Measurements from ENCODE around the gene PLN. TPM values are rescaled to one million over a fixed set of nuclear protein-coding genes. Genes with fewer than 3 reads are reported as not detected.
A peak's percentile ranks its signal among the peaks of the same experiment; 100 is the strongest.

The PLN gene
- total and polyA plus RNA-seq, 10 of the 15 experiments (the other 5 are each of a cell fraction or from before 2014, with no cell fraction given) = 0.16 to 0.44 TPM; not detected in 8

DNA sequence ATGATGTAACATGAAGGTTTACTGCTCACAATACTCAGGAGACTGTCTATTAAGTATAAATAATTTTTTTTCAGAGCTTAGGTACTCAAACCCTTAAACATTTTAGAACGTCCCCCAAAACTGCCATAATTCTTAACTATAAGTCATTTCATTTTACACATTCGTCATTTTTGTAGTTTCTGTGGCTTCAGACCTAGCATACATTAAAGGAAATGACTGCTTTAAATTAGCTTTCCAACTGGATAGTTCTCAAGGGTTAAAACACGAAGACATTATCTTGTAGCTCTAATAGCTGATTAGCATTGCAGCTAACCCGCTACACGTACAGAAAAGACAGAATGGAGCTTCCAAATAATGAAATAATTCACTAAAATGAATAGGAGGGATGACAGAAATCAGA, 24.9 kb upstream of the PLN start (continued):
- TF ChIP-seq, protein P1, sequence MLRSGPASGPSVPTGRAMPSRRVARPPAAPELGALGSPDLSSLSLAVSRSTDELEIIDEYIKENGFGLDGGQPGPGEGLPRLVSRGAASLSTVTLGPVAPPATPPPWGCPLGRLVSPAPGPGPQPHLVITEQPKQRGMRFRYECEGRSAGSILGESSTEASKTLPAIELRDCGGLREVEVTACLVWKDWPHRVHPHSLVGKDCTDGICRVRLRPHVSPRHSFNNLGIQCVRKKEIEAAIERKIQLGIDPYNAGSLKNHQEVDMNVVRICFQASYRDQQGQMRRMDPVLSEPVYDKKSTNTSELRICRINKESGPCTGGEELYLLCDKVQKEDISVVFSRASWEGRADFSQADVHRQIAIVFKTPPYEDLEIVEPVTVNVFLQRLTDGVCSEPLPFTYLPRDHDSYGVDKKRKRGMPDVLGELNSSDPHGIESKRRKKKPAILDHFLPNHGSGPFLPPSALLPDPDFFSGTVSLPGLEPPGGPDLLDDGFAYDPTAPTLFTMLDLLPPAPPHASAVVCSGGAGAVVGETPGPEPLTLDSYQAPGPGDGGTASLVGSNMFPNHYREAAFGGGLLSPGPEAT (IDR thresholded peaks at IDR 0.05; ENCODE audit: low read depth) = no peak
- TF ChIP-seq POU2F2 (IDR thresholded peaks at IDR 0.05; ENCODE audit: borderline replicate concordance, low read depth, low read length) = no peak
- TF ChIP-seq, protein P2, sequence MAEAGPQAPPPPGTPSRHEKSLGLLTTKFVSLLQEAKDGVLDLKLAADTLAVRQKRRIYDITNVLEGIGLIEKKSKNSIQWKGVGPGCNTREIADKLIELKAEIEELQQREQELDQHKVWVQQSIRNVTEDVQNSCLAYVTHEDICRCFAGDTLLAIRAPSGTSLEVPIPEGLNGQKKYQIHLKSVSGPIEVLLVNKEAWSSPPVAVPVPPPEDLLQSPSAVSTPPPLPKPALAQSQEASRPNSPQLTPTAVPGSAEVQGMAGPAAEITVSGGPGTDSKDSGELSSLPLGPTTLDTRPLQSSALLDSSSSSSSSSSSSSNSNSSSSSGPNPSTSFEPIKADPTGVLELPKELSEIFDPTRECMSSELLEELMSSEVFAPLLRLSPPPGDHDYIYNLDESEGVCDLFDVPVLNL (IDR thresholded peaks at IDR 0.05; ENCODE audit: low read depth, low read length) = no peak
- TF ChIP-seq SMC3 (IDR thresholded peaks at IDR 0.05; ENCODE audit: borderline replicate concordance, low read length) = no peak
- no peak for TF ChIP-seq ZSCAN29 (IDR thresholded peaks at IDR 0.05)
- TF ChIP-seq, protein P3, sequence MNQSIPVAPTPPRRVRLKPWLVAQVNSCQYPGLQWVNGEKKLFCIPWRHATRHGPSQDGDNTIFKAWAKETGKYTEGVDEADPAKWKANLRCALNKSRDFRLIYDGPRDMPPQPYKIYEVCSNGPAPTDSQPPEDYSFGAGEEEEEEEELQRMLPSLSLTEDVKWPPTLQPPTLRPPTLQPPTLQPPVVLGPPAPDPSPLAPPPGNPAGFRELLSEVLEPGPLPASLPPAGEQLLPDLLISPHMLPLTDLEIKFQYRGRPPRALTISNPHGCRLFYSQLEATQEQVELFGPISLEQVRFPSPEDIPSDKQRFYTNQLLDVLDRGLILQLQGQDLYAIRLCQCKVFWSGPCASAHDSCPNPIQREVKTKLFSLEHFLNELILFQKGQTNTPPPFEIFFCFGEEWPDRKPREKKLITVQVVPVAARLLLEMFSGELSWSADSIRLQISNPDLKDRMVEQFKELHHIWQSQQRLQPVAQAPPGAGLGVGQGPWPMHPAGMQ (IDR thresholded peaks at IDR 0.05; ENCODE audit: borderline replicate concordance) = no peak
- TF ChIP-seq TAF1 (IDR thresholded peaks at IDR 0.05; ENCODE audit: borderline replicate concordance, low read depth, low read length) = no peak
- TF ChIP-seq, protein P4, sequence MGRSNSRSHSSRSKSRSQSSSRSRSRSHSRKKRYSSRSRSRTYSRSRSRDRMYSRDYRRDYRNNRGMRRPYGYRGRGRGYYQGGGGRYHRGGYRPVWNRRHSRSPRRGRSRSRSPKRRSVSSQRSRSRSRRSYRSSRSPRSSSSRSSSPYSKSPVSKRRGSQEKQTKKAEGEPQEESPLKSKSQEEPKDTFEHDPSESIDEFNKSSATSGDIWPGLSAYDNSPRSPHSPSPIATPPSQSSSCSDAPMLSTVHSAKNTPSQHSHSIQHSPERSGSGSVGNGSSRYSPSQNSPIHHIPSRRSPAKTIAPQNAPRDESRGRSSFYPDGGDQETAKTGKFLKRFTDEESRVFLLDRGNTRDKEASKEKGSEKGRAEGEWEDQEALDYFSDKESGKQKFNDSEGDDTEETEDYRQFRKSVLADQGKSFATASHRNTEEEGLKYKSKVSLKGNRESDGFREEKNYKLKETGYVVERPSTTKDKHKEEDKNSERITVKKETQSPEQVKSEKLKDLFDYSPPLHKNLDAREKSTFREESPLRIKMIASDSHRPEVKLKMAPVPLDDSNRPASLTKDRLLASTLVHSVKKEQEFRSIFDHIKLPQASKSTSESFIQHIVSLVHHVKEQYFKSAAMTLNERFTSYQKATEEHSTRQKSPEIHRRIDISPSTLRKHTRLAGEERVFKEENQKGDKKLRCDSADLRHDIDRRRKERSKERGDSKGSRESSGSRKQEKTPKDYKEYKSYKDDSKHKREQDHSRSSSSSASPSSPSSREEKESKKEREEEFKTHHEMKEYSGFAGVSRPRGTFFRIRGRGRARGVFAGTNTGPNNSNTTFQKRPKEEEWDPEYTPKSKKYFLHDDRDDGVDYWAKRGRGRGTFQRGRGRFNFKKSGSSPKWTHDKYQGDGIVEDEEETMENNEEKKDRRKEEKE (IDR thresholded peaks at IDR 0.05) = no peak
- no peak for TF ChIP-seq SMAD5 (IDR thresholded peaks at IDR 0.05; ENCODE audit: low read depth)
- no peak for TF ChIP-seq BRCA1 (IDR thresholded peaks at IDR 0.05; ENCODE audit: low read depth, low read length)
- no peak for TF ChIP-seq MYB (IDR thresholded peaks at IDR 0.05; ENCODE audit: borderline replicate concordance, low read depth, low read length)
- TF ChIP-seq RFX5 (IDR thresholded peaks at IDR 0.05; ENCODE audit: low read depth, low read length) = no peak
- peak; percentile 70 for TF ChIP-seq NFIC (IDR thresholded peaks at IDR 0.05; ENCODE audit: low read depth, low read length)
- no peak for TF ChIP-seq ESRRA (IDR thresholded peaks at IDR 0.05; ENCODE audit: low read length)
- TF ChIP-seq ZNF274 (IDR thresholded peaks at IDR 0.05; ENCODE audit: insufficient read depth, insufficient read length) = no peak
- TF ChIP-seq ZNF217 (IDR thresholded peaks at IDR 0.05) = no peak
- no peak for TF ChIP-seq CBX5 (IDR thresholded peaks at IDR 0.05; ENCODE audit: low read depth)
- TF ChIP-seq RBBP5 (conservative IDR thresholded peaks at IDR 0.05) = no peak
- TF ChIP-seq PAX5 (IDR thresholded peaks at IDR 0.05; ENCODE audit: borderline replicate concordance, low read depth, low read length) = no peak
- no peak for TF ChIP-seq NR2C1 (IDR thresholded peaks at IDR 0.05)
- TF ChIP-seq POLR2AphosphoS5 (IDR thresholded peaks at IDR 0.05; ENCODE audit: low read length) = no peak
- no peak for TF ChIP-seq BHLHE40 (IDR thresholded peaks at IDR 0.05; ENCODE audit: borderline replicate concordance in 1 of 2, low read depth in 2 of 2, low read length in 1 of 2)

Data from GM12878 (cell line).